ENCODE measurements around the gene MASP2.

The MASP2 gene

DNA sequence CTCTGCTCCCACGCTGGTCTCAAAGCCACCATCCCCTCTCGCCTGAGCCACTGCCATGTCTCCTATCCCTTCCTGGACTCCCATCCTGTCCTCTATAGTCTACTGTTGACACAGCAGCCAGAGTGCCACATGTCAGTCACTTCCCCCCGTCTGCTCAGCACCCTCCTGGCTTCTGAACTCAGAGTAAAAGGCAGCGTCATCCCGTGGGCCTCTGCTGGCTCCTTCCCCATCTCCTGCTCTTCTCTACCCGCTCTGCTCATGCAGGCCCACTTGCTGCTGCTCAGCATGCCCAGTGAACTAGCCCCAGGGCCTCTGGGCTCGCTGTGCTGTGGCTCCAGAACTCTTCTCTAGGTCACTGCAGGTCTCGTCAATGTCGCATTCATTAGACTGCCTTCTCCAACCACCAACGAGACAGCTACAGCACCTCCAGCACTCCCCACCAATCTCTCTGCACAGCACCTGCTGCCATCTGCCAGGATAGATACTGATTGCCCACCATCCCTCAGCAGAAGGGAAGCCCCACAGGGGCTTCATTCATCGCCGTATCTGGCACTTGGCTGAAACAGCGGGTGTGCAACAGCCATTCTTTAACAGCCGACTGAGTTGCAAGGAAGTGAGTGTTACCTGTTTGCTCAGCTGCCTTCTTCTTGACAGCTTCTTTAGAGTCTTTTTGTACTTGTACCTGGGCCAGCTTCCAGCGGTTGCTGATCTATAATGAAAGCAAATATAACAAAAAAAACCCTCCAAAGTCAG, 24.6 kb upstream of the MASP2 start:
- no peak for DNase-seq

DNA sequence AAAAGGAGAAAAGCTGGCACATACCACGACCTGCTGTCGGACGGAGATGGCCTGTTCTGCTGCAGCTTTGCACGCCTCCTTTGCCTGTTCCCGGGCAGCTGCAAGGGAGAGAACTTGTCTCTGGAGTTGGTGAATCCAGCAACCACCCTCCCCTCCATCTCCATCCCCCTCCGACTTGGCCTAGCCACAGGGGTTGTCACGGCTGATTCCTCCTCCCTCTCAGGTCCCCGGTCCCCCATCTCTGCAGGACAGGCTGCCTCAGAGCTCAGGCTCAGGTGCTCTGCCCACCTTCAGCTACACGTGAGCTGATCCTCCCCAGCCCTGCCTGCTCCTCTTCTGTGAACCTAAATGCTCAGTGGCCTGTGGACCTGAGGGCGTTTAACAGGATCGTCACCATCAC, 23.8 kb upstream of the MASP2 start:
- peaks cover 42% of the 10 kb centered on the region for H3K36me3 ChIP-seq
- no peak overlapping the region for H3K4me3 ChIP-seq (ENCODE audit: low read depth, low read length)
- TF ChIP-seq CTCF (IDR thresholded peaks at IDR 0.05; ENCODE audit: low read depth, low read length), result no peak
- no peaks in the 10 kb centered on the region for H3K9me3 ChIP-seq
- DNase-seq, result no peak
- H3K4me1 ChIP-seq, result no peaks in the 10 kb centered on the region
- no peaks in the 10 kb centered on the region for H3K27me3 ChIP-seq

More for the DNA sequence above, 24.6 kb upstream of the MASP2 start:
- Histone ChIP-seq H3K36me3 (peaks cover 38% of the 10 kb centered on the region), H3K4me3 (ENCODE audit: low read depth, low read length) (no peak overlapping the region), H3K9me3 (no peaks in the 10 kb centered on the region), H3K27me3 (no peaks in the 10 kb centered on the region), H3K4me1 (no peaks in the 10 kb centered on the region)
- no peak for TF ChIP-seq CTCF (IDR thresholded peaks at IDR 0.05; ENCODE audit: low read depth, low read length)

GRCh38 chr1:11068600-11069473, 21.8 kb upstream of the MASP2 start:
- Histone ChIP-seq H3K27me3 (no peaks in the 10 kb centered on the region), H3K36me3 (peaks cover 39% of the 10 kb centered on the region), H3K4me1 (no peaks in the 10 kb centered on the region), H3K4me3 (ENCODE audit: low read depth, low read length) (no peak overlapping the region), H3K9me3 (no peaks in the 10 kb centered on the region)
- DNase-seq, result no peak
- TF ChIP-seq CTCF (IDR thresholded peaks at IDR 0.05; ENCODE audit: low read depth, low read length), result no peak

GRCh38 chr1:11067716-11068599, 20.9 kb upstream of the MASP2 start:
- no peak for DNase-seq
- Histone ChIP-seq H3K9me3 (no peaks in the 10 kb centered on the region), H3K36me3 (peaks cover 38% of the 10 kb centered on the region), H3K4me1 (no peaks in the 10 kb centered on the region), H3K27me3 (no peaks in the 10 kb centered on the region), H3K4me3 (ENCODE audit: low read depth, low read length) (no peak overlapping the region)
- TF ChIP-seq CTCF (IDR thresholded peaks at IDR 0.05; ENCODE audit: low read depth, low read length), result no peak

DNA sequence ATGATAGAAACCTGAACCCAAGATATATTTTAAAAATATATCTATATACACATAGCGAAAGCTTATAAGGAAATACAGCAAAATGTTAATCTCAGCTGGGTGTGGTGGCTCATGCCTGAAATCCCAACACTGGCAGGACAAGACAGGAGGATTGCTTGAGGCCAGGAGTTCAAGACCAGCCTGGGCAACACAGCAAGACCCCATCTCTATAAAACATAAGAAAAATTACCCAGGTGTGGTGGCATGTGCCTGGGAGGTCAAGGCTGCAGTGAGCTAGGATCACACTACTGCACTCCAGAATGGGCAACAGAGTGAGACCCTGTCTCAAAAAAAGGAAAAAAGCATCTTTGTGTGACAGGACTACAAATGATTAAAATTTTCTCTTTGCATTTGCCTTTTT, 18.8 kb upstream of the MASP2 start:
- Histone ChIP-seq H3K27me3 (no peaks in the 10 kb centered on the region), H3K9me3 (no peaks in the 10 kb centered on the region), H3K36me3 (peaks cover 25% of the 10 kb centered on the region), H3K4me3 (ENCODE audit: low read depth, low read length) (no peak overlapping the region), H3K4me1 (no peaks in the 10 kb centered on the region)
- no peak for TF ChIP-seq CTCF (IDR thresholded peaks at IDR 0.05; ENCODE audit: low read depth, low read length)
- no peak for DNase-seq
